ENCODE data around the gene C16orf89.

C16orf89 gene

DNA sequence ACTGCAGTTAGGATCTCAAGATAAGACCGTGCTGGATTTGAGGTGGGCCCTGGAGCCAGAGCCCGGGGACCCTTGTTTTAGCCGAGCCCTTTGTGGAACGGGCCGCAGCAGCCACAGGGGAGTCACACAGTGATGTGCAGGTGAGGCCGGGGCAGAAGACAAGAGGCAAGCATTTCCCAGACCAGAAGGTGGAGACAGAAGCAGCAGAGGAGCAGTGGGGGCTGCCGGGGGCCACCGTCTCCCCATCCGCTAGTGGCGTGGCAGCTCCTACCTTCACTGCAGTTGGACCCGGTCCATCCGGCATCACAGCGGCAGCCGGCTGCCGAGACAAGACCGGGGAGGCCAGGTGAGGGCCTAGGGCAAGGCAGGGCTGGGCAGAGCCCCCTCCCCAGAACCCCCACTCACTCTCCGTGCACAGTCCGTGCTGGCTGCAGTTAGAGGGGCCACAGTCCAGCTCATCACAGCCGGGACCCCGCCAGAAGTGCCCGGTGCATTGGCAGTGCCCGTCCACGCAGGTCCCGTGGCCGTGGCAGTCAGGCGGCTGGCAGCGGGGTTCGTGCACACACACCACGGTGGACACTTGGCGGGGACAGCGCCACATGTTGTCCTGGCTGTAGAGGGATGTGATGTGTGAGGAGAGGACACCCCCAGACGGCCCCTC lies 38.1 kb downstream of the C16orf89 start:
- no peak for DNase-seq

DNA sequence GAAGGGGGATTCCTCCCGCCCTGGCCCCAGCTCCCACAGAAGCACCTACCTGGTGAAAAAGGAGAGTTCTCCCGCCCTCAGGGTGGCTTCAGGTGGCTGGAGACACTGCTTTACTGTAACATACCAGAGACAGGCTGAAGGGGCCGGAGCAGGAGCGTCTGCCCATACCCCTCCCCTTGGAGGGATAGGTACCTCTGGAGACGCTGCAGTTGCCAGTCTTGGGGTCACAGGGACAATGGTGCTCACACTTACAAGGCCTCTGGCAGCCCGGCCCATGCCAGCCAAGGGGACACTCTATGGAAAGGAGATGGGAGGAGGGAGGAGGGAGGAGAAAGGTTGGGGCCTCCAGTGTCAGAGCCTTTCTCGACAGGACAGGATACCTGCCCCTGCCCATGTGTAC lies 38.7 kb downstream of the C16orf89 start:
- DNase-seq, result no peak

DNA sequence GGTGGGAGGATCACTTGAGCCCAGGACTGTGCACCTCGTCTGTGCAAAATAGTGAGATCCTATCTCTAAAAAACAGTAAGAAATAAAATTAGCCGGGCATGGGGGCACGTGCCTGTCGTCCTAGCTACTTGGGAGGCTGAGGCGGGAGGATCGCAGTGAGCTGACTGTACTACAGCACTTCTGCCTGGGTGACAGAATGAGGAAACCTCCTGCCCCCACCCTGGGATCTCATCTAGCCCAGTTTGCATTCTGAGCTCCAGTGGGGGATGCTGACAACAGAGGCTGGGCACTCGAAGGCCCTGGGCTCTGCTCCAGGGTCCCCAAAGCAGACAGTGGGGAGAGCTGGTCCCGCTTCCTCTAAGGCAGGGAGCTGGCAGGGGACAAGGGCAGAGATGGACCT lies 39.1 kb downstream of the C16orf89 start:
- no peak for DNase-seq

DNA sequence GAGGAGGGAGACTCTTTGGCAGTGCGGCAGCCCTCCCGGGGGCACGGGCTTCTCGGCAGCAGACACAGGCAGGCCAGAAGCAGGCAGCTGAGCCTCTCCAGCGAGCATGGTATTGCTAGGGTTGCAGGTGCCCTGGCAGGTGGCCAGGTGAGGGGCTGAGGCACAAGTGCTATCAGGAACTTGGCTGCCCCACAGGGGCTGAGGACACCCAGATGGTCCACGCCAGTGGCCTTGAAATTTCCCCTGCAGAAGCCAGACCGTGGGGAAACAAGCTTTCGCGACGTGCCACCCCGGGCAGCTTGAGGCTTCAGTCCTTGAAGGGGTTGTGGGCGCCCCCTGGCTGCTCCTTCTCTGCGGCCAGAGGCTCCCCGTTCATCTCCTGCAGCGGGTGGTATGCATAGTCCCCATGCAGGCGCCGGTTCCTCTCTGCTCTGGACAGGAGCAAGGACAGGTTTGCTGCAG lies 40.6 kb downstream of the C16orf89 start:
- no peak for DNase-seq

DNA sequence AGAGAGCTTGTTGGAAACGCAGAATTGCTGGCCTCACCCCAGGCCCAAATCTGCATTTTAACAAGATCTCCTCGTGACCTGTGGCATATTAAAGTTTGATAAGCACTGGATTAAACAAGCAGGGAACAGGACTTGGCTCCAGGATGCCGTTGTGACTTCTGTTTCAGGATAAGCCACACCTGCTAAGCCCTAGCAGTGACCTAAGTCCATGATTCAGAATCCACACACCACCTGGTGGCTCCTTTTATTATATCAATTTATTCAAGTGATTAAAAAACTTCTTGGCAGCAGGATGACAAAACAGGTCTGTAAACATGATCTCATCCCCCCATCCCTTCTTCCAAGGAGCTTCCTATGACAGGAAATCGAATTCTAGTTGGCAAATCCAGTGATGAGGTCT lies 41.1 kb downstream of the C16orf89 start:
- no peak for DNase-seq

DNA sequence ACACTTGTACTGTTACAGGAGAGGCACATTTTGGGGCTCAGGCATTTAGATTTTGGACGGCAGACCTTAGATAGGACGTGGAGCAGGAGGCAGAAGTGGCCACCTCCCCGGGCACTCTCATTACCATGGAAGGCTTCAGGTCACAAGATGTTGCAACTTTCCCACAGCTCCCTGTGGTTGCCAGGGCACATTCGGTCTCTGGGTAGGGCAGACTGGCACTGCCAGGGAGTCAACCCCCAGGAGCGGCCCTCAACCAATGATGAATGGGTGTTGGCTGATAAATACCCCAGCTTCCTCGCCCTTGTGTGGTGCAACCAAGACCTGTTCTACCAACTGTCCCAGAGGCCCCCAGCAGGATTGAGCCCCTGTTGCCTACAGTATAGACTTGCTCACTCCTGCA lies 43.2 kb downstream of the C16orf89 start:
- no peak for DNase-seq

- no peak for DNase-seq
Observed at GRCh38 chr16:5020551-5020950, 45.2 kb downstream of the C16orf89 start.

DNA sequence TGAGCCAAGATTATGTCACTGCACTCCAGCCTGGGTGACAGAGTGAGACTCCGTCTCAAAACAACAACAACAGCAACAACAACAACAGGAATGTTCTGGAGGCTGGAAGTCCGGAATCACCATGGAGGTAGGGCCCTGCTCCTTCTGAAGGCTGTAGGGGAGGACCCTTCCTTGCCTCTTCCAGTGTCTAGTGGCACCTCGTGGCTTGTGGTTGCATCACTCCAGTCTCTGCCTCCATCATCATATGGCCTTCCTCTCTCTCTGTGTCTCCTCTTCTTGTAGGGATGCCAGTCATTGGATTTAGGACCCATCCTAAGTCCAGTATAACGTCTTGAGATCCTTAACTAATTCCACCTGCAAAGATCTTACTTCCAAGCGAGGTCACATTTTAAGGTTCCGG lies 46.0 kb downstream of the C16orf89 start:
- no peak for DNase-seq

DNA sequence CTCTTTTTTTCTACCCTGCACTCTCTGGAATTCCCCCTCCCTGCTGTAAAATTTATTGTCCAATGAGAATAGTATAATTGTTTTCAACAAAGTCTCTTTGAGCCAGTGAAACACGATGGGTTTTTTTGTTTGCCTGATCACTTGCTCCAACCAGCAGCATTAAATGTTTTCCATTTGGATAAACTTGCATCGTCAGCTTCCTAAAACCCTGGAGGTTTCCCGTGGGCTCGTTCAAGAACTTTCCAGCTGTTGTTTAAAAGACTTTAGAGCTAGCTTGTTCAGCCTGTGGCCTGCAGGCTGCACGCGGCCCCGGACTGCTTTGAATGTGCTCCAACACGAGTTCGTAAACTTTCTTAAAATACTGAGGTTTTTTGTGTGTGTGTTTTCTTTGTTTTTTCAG lies 47.0 kb downstream of the C16orf89 start:
- no peak for DNase-seq

GRCh38 chr16:5017678-5017969 lies 48.1 kb downstream of the C16orf89 start:
- DNase-seq, result no peak

GRCh38 chr16:5016967-5017677 lies 48.6 kb downstream of the C16orf89 start:
- no peak for DNase-seq

- DNase-seq, result no peak
Observed at GRCh38 chr16:5015887-5016286, 49.9 kb downstream of the C16orf89 start.

GRCh38 chr16:5015351-5015750 lies 50.4 kb downstream of the C16orf89 start:
- DNase-seq, result no peak

DNA sequence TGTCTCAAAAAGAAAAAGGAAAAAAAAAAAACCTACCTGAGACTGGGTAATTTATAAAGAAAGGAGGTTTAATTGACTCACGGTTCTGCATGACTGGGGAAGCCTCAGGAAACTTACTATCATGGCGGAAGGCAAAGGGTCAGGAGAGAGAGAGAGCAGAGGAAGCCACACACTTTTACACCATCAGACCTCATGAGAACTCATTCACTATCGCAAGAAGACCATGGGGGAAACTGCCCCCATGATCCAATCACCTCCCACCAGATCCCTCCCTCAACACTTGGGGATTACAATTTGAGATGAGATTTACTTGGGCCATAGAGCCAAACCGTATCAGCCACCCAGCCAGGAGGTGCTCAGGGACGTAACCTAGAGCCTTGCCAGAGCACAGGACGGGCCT lies 52.9 kb downstream of the C16orf89 start:
- no peak for DNase-seq

DNA sequence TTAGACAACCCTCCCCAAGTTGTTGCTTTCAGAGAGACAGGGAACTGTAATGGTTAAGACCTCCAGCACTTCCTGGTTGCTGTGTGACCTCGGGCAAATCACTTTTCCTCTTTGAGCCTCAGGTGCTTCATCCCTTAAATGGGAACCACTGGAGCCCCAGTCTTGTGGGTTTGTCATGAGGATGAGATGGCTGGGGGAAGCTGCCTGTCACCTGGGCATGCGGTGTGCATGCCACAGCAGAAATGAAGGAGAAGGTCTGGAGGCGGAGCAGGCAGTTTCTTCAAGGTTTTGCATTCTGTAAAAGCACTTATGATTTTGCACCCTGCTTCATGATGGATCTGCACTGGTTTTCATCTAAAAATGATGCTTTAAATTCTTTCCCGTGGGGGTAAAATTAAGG lies 54.1 kb downstream of the C16orf89 start:
- no peak for DNase-seq

DNA sequence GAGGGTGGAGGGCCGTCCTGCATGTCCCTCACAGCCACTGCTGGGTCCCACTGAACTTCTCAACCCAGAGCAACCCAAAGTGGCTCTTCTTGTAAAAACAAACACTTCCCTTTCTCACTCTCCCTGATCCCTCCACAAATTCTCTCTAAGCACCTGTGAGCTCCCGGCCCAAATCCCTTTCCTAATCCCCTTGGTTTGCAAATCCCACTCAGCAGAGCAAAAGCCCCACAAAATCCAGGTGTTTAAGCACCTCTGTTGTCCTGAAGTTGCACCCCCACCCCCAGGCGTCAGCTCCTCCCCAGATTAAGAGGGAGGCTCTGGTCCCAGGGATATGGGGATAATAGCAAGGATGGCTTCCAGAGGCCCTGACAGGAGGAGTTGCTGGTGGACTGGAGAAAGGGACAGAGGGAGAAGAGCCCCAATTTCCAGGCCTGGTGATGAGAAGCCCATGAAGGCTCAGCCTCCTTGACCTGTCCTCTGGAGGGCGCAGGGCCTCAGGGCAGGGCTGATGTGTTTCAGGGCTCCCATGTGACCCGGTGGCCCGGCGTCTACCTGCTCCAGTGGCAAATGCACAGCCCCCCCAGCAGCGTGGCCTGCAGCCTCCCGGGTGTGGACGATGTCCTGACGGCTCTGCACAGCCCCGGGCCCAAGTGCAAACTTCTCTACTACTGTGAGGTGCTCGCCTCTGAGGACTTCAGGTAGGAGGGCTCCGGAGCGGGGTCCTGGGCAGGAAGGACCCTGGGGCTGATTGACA lies 55.0 kb downstream of the C16orf89 start:
- no peak for DNase-seq

DNA sequence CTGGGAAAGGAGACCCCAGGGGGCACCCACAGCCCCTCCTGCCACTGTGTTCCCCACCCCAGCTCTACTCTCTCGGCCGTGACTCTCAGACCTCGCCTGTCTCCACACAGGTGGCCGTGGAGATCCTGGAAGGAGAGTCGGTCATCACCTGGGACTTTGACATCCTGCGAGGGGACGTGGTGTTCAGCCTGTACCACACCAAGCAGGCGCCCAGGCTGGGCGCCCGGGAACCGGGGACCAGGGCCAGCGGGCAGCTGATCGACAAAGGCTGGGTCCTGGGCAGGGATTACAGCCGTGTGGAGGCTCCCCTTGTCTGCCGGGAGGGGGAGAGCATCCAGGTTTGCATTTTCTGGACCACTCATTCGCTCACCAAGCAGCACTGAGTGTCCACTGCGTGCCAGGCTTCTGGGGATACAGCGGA lies 57.4 kb downstream of the C16orf89 start:
- DNase-seq, result no peak

DNA sequence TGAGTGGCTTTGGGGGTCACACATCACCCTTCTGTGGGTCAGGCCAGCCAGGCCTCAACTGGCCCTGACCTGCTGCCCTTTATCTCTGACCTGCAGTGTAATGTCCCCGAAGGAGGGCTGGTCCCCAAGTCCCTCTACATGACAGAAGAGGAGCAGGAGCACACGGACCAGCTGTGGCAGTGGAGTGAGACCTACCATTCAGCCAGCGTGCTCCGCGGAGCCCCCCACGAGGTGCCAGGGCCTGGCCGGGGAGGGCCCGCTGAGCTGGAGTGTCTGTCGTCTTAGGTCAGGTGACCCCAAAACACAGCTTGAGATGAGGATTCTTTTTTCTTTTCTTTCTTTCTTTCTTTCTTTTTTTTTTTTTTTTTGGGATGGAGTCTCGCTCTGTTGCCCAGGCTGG lies 58.5 kb downstream of the C16orf89 start:
- DNase-seq, result no peak

GRCh38 chr16:5006348-5007193 lies 59.2 kb downstream of the C16orf89 start:
- DNase-seq, result no peak

DNA sequence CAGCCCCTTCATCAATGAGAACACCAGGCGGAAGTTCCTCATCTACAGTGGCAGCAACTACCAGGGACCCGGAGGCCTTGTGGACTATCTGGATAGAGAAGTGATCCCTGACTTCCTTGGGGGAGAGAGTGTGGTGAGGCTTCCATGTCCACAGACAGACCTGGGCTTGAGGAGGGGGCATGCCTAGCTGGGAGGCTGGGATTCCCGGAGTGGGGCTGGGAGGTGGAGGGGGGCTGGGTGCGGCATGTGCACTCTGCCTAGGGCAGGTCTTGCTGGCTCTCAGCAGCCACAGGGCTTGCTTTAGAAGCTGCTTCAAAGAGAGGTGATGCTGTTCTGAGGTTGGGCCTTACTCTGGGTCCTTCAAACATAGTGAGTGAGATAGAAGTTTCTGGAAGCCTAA lies 59.8 kb downstream of the C16orf89 start:
- DNase-seq, result no peak

DNA sequence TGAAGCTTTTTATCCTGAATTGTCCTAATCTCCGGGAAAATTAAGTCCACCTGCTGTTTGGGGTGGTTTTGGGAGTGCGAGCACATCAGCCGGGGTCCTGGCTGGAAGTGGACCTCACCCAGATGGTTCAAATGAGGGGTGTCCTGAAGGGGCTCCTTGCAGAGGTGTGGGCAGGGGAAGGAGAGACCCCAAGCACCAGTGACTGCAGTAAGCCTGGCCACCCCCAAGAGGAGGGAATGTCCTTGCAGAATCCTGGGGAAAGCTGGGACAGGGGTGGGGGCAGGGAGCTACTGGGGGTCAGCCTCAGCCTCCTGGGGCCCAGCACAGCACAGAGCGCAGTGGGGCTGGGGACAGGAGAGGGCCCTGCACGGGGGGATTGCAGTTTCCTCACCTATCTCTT lies 61.4 kb downstream of the C16orf89 start:
- no peak for DNase-seq

- no peak for DNase-seq
Observed at GRCh38 chr16:5003828-5004227, 61.9 kb downstream of the C16orf89 start.

DNA sequence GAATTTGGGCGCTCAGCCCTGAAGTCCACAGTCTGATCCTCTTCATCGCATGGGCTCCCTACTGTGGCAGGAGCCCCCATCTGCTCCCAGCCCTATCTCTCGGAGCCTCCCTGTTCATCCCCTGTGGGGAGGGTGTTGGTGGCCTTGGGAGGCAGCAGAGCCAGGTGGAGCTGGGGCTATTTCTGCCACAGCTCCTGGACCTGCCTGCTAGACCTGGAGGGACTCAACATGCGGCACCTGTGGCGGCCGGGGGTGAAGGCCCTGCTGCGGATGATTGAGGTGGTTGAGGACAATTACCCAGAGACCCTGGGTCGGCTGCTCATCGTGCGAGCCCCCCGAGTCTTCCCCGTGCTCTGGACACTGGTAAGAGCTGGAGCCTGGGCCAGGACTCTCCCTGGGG lies 62.5 kb downstream of the C16orf89 start:
- no peak for DNase-seq
